GM12872 (cell line): Measurements from ENCODE around the gene SNRNP25.

Experiments
- TF ChIP-seq, protein P1 (sequence below): IDR thresholded peaks from 3 replicates; pipeline ENCODE4 v1.5.1; 2011; ENCODE audit warnings: low read depth, mild to moderate bottlenecking, low read length, moderate library complexity; ENCODE audit not compliant: insufficient read depth

SNRNP25 gene

DNA sequence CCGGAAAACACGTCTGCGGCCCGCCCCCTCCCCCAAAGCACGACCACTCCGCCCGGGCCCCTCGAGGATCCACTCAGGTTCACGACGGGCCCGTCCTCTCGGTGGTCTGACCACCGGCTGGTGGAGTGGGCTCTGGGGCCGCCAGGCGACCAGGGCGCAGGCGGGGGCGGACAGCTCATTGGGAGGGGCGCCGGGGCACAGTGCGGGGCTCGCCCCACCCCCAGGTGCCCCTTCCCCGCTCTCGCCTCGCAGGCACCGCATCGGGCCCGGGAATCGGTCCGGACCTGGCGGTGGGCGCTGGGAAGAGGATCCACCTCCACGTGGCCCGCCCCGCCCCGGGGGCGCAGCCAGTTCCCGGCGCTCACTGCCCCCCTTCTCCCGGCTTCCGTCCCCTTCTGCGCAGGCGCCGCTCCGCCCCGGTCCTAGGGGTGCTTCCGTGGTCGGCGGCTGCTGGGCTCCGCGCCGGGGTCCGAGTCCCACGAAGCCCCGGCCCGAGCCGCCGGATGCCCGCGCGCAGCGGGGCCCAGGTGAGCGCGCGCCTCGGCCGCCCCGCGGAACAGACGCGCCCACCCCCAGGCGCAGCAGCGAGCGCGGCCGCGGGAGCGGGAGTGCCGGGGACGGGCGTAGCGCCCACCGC, 24.3 kb downstream of the SNRNP25 start, which contains the start of gene MPG:
Gene MPG, plus strand, starts transcription at position 419 of the 637 bp plus-strand sequence. Its CDS starts 85 bp downstream, at position 504.
- TF ChIP-seq, protein P1, sequence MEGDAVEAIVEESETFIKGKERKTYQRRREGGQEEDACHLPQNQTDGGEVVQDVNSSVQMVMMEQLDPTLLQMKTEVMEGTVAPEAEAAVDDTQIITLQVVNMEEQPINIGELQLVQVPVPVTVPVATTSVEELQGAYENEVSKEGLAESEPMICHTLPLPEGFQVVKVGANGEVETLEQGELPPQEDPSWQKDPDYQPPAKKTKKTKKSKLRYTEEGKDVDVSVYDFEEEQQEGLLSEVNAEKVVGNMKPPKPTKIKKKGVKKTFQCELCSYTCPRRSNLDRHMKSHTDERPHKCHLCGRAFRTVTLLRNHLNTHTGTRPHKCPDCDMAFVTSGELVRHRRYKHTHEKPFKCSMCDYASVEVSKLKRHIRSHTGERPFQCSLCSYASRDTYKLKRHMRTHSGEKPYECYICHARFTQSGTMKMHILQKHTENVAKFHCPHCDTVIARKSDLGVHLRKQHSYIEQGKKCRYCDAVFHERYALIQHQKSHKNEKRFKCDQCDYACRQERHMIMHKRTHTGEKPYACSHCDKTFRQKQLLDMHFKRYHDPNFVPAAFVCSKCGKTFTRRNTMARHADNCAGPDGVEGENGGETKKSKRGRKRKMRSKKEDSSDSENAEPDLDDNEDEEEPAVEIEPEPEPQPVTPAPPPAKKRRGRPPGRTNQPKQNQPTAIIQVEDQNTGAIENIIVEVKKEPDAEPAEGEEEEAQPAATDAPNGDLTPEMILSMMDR: no peak

DNA sequence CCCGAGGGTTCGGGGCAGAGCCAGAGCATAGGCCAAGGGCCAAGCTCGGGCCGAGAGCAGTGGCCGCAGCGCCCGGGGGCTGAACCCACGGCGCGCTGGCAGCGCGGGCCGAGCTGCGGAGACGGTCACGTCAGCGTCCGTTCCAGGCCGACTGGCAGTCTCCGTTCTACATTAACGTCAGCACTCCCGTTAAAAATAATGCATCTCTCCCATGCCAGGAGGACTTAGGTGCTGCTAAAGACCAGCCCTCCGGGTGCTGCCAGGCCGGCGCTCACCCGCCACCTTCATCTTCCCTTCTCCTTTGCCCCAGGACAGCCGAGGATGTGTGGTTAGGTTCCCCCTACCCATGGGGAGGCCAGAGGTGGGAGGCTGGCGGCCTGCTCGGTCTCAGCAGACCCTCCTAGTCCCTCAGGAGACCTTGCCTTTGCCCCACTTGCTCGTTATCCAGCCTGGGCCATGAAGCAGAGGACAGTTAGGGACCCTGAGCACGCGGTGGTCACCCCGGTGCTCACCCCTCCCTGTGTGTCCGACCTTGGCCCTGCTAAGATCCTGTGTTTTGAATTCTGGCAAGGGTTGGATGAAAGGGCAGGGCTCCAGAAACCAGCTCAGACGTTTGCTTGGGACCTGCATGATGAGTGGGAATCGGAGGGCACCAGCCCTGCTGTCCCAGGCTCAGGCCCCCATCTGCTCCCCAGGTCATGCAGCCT, 25.0 kb downstream of the SNRNP25 start:
- TF ChIP-seq, protein P1: no peak

DNA sequence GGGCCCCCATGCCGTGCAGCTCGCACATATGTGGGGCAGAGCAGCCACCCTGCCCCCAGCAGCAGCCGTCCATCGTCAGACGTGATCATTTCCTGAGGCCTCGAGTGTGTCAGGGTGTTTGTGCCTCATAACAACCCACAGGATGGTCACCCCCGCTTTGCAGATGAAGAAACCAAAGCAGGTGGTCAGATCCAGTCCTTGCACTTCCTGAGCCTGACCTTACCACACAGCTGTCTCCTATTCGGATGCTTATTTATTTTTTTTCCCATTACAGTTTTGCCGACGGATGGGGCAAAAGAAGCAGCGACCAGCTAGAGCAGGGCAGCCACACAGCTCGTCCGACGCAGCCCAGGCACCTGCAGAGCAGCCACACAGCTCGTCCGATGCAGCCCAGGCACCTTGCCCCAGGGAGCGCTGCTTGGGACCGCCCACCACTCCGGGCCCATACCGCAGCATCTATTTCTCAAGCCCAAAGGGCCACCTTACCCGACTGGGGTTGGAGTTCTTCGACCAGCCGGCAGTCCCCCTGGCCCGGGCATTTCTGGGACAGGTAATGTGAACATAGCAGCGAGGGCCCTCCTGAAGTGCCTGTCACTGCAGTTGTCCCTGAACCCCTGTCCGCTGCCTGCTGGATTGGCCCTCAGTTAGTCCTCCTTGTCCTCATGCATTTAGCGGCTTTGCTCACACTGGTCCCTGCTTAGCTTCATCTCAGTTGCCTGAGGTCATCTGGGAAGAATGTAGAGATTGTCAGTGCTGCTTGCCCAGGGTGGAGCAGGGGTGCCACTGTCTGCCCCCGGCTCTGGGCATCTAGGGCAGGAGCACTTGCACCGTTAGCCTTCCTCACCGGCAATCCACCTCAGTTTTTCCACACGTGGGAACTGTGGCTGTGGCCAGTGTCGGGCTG, 25.8 kb downstream of the SNRNP25 start:
- TF ChIP-seq, protein P1: no peak

DNA sequence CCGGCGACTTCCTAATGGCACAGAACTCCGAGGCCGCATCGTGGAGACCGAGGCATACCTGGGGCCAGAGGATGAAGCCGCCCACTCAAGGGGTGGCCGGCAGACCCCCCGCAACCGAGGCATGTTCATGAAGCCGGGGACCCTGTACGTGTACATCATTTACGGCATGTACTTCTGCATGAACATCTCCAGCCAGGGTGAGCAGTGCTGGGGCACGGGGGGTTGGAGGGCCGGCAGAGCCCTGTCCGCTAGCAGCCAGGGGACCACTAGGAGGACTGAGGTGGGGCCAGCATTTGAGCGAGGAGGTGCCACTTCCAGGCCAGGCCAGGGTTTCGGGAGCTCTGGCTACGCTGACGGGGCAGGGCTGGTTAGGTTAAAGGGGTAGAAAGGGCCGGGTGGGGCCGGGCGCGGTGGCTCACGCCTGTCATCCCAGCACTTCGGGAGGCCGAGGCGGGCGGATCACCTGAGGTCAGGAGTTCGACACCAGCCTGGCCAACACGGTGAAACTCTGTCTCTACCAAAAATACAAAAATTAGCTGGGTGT, 29.5 kb downstream of the SNRNP25 start:
- TF ChIP-seq, protein P1: no peak

DNA sequence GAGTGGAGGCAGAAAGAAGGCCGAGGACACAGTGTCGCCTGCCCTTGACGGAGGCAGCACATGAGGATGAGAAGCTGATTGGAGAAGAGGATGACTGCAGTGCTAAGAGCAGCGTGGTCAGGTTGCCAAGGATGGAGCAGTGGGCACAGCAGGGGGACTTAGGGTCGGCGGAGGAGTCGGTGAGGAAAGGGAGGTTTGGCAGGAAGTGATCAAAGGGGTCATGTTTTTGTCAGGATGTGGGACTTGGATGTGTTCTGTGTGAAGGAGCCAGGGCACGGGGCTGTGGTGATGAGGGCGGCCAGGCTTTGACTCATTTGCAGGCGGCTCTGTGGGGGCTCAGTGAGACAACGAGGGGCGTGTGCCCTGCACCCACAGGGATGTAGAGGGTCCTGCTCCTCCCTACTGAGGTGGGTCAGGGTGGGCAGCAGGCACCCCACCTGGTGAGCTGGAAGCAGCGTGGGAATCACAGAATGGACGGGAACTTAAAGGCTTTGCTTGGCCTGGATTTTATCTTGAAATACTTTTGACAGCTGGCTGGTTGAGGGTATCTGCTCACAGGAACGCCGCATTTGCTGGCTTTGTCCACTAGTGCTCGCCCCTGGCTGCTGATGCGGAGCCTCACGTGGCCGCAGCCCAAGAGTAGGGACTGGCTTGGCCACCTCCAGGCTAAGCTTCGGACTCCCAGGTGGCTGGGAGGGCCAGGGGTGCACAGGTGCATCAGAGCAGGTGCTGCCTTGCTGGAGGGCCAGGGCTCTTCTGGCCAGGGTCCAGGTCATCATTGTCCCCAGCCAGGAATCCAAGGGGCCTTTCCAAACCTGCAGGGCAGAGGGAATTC, 30.4 kb downstream of the SNRNP25 start:
- TF ChIP-seq, protein P1: no peak

DNA sequence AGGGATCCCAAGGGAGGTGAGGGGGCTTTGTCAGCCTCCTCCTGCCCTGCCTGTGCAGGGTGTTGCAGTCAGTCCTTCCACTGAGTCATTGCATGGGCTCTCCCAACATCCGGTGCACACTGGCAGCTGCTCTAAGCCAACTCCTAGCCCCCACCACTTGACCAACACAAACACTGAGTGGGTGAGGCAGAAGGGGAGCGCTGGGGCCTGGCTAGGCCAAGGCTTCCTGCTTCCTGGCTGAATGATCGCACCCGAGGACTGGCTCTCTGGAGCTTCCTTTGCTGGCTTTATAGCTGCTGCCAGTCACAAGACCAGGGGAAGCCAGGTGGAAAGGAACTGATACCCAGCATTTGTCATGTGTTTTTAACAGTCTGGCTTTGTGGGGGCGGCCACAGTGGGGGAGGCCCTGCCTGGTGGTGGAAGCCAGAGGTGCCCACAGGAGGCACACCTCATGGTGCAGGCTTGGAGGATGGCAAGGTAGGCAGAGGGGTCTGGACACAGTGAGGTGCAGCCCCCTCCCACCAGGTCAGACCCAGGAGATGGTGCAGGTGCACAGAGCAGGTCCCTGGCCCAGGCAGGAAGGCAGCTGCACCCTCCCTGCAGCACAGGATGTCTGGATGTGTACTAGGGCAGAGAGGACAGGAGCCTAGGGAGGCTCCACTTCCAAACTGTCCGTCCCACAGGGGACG, 31.2 kb downstream of the SNRNP25 start:
- TF ChIP-seq, protein P1: no peak
